Stimulated activated CD4-positive, alpha-beta T cell treated with anti-CD3 and anti-CD28 coated beads, Interleukin-1b, Interleukin-23, amount 100 ng/mL, for 24 hours (primary cell): ENCODE measurements around the gene HAUS2.
A peak's percentile ranks its signal among the peaks of the same experiment; 100 is the strongest.
"Not testable (repeated sequence)": the region's sequence is repeated elsewhere in the genome, so short reads cannot be mapped to it uniquely, and the experiment has no call there.

Experiments used
- DNase-seq, 4 experiments: peaks; one replicate each; pipeline ENCODE4 v3.0.0-alpha.2; 2020; ENCODE audit warnings: low read depth in 4 of 4, low spot score in 1 of 4

Gene HAUS2

GRCh38 chr15:42548249-42549031 is at the start of gene HAUS2, which contains the start of gene LRRC57:
Gene HAUS2, plus strand, starts transcription at chr15:42548838. Its CDS starts 35 bp downstream, at chr15:42548873.
Gene LRRC57, minus strand, starts transcription at chr15:42548793. Its CDS starts 359 bp downstream, at chr15:42548434.
- peak; percentile 82 to 86 (median 84) for DNase-seq

- DNase-seq: no peak
These were observed 48.6 kb upstream of the HAUS2 start for GRCh38 chr15:42499858-42500609.

GRCh38 chr15:42502477-42502876 is 46.2 kb upstream of the HAUS2 start:
- DNase-seq: no peak

- no peak for DNase-seq
These were observed 44.8 kb upstream of the HAUS2 start for GRCh38 chr15:42503825-42504224.

- no peak for DNase-seq
These were observed 44.0 kb upstream of the HAUS2 start for GRCh38 chr15:42504631-42505030.

GRCh38 chr15:42507514-42507913 is 41.1 kb upstream of the HAUS2 start:
- DNase-seq: no peak

GRCh38 chr15:42508263-42508690 is 40.4 kb upstream of the HAUS2 start:
- DNase-seq: no peak

- DNase-seq: no peak
These were observed 38.2 kb upstream of the HAUS2 start for GRCh38 chr15:42510258-42511006.

- DNase-seq: no peak
These were observed 37.6 kb upstream of the HAUS2 start for GRCh38 chr15:42511007-42511391.

- DNase-seq: no peak
These were observed 25.3 kb upstream of the HAUS2 start for GRCh38 chr15:42523331-42523730.

- no peak for DNase-seq
These were observed 19.7 kb upstream of the HAUS2 start for GRCh38 chr15:42528970-42529369.

GRCh38 chr15:42533246-42533645 is 15.4 kb upstream of the HAUS2 start:
- no peak for DNase-seq

GRCh38 chr15:42544853-42545629 is 3.6 kb upstream of the HAUS2 start:
- no peak for DNase-seq

- no peak for DNase-seq
These were observed 755 bp upstream of the HAUS2 start for GRCh38 chr15:42547918-42548248.

- DNase-seq: peak in 1 of 4 experiments; percentile 6
These were observed 424 bp downstream of the HAUS2 start for GRCh38 chr15:42549032-42549491.

- DNase-seq: no peak
These were observed 1.2 kb downstream of the HAUS2 start for GRCh38 chr15:42549741-42550392.

GRCh38 chr15:42553554-42553953 is 4.9 kb downstream of the HAUS2 start:
- DNase-seq: no peak

- DNase-seq: not testable (repeated sequence)
These were observed 8.0 kb downstream of the HAUS2 start for GRCh38 chr15:42556550-42557207.

GRCh38 chr15:42558739-42559138 is 10.1 kb downstream of the HAUS2 start:
- no peak for DNase-seq
